IMR-90 (cell line): ENCODE data around the gene GALNT14.

Source experiments
- BHLHE40 ChIP-seq: fragments of 150-350 bp; IDR thresholded peaks from 2 replicates; pipeline ENCODE4 v1.6.1; 2016; ENCODE audit warnings: mild to moderate bottlenecking, low read depth, low read length
- CEBPB ChIP-seq: IDR thresholded peaks from 2 replicates; pipeline ENCODE4 v1.6.1; 2012; ENCODE audit warnings: low read depth, low read length, improper control_type of control experiment
- CHD1 ChIP-seq: IDR thresholded peaks from 2 replicates; pipeline ENCODE4 v1.6.1; 2012; ENCODE audit warnings: low read depth, low read length, improper control_type of control experiment
- CTCF ChIP-seq: conservative IDR thresholded peaks from 2 replicates; pipeline ENCODE4 v1.5.1; 2012; ENCODE audit warnings: mild to moderate bottlenecking, low read depth, low read length, improper control_type of control experiment
- ELK1 ChIP-seq: fragments of 150-350 bp; IDR thresholded peaks from 2 replicates; pipeline ENCODE4 v1.6.1; 2016; ENCODE audit warnings: low read depth, mild to moderate bottlenecking, low read length, moderate library complexity, borderline replicate concordance
- FOS ChIP-seq: fragments of 150-350 bp; IDR thresholded peaks from 2 replicates; pipeline ENCODE4 v1.6.1; 2016; ENCODE audit warnings: low read depth, low read length
- MAFK ChIP-seq: IDR thresholded peaks from 2 replicates; pipeline ENCODE4 v1.6.1; 2012; ENCODE audit warnings: low read depth, low read length, improper control_type of control experiment
- MXI1 ChIP-seq: IDR thresholded peaks from 2 replicates; pipeline ENCODE4 v1.6.1; 2012; ENCODE audit warnings: low read depth, mild to moderate bottlenecking, low read length, moderate library complexity, borderline replicate concordance
- POLR2A ChIP-seq: IDR thresholded peaks from 2 replicates; pipeline ENCODE4 v1.6.1; 2012; ENCODE audit warnings: mild to moderate bottlenecking, low read depth, low read length
- RAD21 ChIP-seq: IDR thresholded peaks from 2 replicates; pipeline ENCODE4 v1.6.1; 2012; ENCODE audit warnings: low read length, improper control_type of control experiment
- RCOR1 ChIP-seq: IDR thresholded peaks from 2 replicates; pipeline ENCODE4 v1.6.1; 2012; ENCODE audit warnings: mild to moderate bottlenecking, low read length, improper control_type of control experiment; ENCODE audit not compliant: insufficient replicate concordance
- RFX5 ChIP-seq: IDR thresholded peaks from 2 replicates; pipeline ENCODE4 v1.8.0; 2012; ENCODE audit warnings: low read depth, mild to moderate bottlenecking, low read length, moderate library complexity
- SMC3 ChIP-seq: fragments of 150-350 bp; IDR thresholded peaks from 2 replicates; pipeline ENCODE4 v1.6.1; 2016; ENCODE audit warnings: low read depth, mild to moderate bottlenecking, antibody characterized with exemption, low read length, moderate library complexity
- USF2 ChIP-seq: fragments of 150-350 bp; IDR thresholded peaks from 2 replicates; pipeline ENCODE4 v1.6.1; 2017; ENCODE audit warnings: mild to moderate bottlenecking, antibody characterized with exemption, low read length, low read depth

GRCh38 chr2:31033032-31033431 lies 105.2 kb downstream of the GALNT14 start:
- TF ChIP-seq RAD21 = no peak
- no peak for TF ChIP-seq CTCF
- TF ChIP-seq CEBPB = no peak
- TF ChIP-seq POLR2A = no peak
- no peak for TF ChIP-seq FOS
- TF ChIP-seq MAFK = no peak
- no peak for TF ChIP-seq RFX5
- no peak for TF ChIP-seq USF2
- no peak for TF ChIP-seq MXI1
- no peak for TF ChIP-seq CHD1
- TF ChIP-seq BHLHE40 = no peak
- no peak for TF ChIP-seq RCOR1
- TF ChIP-seq SMC3 = no peak
- no peak for TF ChIP-seq ELK1
